H1 (cell line): ENCODE measurements around the gene CSF1. TPM values are rescaled to one million over a fixed set of nuclear protein-coding genes. Genes with fewer than 3 reads are reported as not detected.

Source experiments
- CTCF ChIA-PET: fragments of 300-600 bp; sonication (Branson Sonifier 250); formaldehyde crosslinking; loops from one replicate; lab custom pipeline; 2021; ENCODE audit not compliant: partially characterized antibody; lab: Charles Lee
- POLR2A ChIA-PET: fragments of 300-600 bp; sonication (Branson Sonifier 250); formaldehyde crosslinking; loops from one replicate; lab custom pipeline; 2021; ENCODE audit warnings: inconsistent platforms; ENCODE audit not compliant: partially characterized antibody; lab: Charles Lee
- DNase-seq, 2 experiments: peaks; one replicate each; pipeline versions ENCODE4 v3.0.0 to v3.0.0-alpha.2; 2010 to 2022; ENCODE audit warnings: low spot score in 2 of 2, low read depth in 1 of 2, mixed read lengths in 1 of 2
- FAIRE-seq: peaks from 2 replicates; lab custom pipeline; 2011; peaks lifted over from hg19 to GRCh38; lab: Jason Lieb, UNC
- H2AFZ ChIP-seq: 2 replicates; pipeline ENCODE4 v1.8.1; 2012; ENCODE audit warnings: low read length, inconsistent platforms
- H2AK5ac ChIP-seq: 2 replicates; pipeline ENCODE4 v1.6.1; 2013; ENCODE audit warnings: low read depth, low read length
- H2BK120ac ChIP-seq: replicated peaks from 2 replicates; pipeline ENCODE3; 2013; ENCODE audit warnings: low read depth, low read length, inconsistent platforms
- H2BK12ac ChIP-seq: 2 replicates; pipeline ENCODE4 v1.6.1; 2013; ENCODE audit warnings: low read depth, low read length
- H2BK15ac ChIP-seq: 2 replicates; pipeline ENCODE4 v1.6.1; 2013; ENCODE audit warnings: low read length
- H2BK20ac ChIP-seq: 2 replicates; pipeline ENCODE4 v1.6.1; 2013; ENCODE audit warnings: low read length
- H2BK5ac ChIP-seq: 2 replicates; pipeline ENCODE4 v1.6.1; 2013; ENCODE audit warnings: low read depth, low read length
- H3K14ac ChIP-seq: 2 replicates; pipeline ENCODE4 v1.6.1; 2013; ENCODE audit warnings: inconsistent platforms; ENCODE audit not compliant: insufficient read length
- H3K18ac ChIP-seq: 2 replicates; pipeline ENCODE4 v1.6.1; 2013; ENCODE audit warnings: low read length; ENCODE audit errors: extremely low read depth
- H3K23ac ChIP-seq: 2 replicates; pipeline ENCODE4 v1.6.1; 2013; ENCODE audit warnings: inconsistent platforms; ENCODE audit not compliant: insufficient read length
- H3K23me2 ChIP-seq: 2 replicates; pipeline ENCODE4 v1.6.1; 2013; ENCODE audit warnings: low read depth, low read length
- H3K27ac ChIP-seq: 2 replicates; pipeline ENCODE4 v1.6.1; 2011; ENCODE audit warnings: low read depth, low read length, inconsistent platforms
- H3K27me3 ChIP-seq, 4 experiments: replicated peaks in 1 of 4; 1 replicate in 1 of 4; 2 replicates in 3 of 4; pipeline versions ENCODE4 v1.6.1 to v1.8.1; 2011 to 2013; ENCODE audit warnings: low read length in 3 of 4, mild to moderate bottlenecking in 3 of 4, inconsistent platforms in 2 of 4, mixed read lengths in 2 of 4, moderate library complexity in 1 of 4; ENCODE audit not compliant: control insufficient read depth in 3 of 4, insufficient read depth in 3 of 4; ENCODE audit errors: extremely low read depth in 1 of 4
- H3K36me3 ChIP-seq, 4 experiments: 2 replicates each; pipeline versions ENCODE4 v1.6.1 to v1.8.1; 2011 to 2013; ENCODE audit warnings: mild to moderate bottlenecking in 4 of 4, low read length in 3 of 4, moderate library complexity in 2 of 4, control low read depth in 1 of 4, inconsistent platforms in 1 of 4; ENCODE audit not compliant: insufficient read depth in 4 of 4, control insufficient read depth in 2 of 4
- H3K4ac ChIP-seq: replicated peaks from 2 replicates; pipeline ENCODE3; 2013; ENCODE audit warnings: low read length, low read depth, mixed read lengths, inconsistent platforms; ENCODE audit not compliant: insufficient read length
- H3K4me1 ChIP-seq, 4 experiments: replicated peaks in 1 of 4; 1 replicate in 1 of 4; 2 replicates in 3 of 4; pipeline versions ENCODE4 v1.6.1 to v1.8.1; 2011 to 2013; ENCODE audit warnings: low read length in 3 of 4, inconsistent platforms in 2 of 4, mixed read lengths in 1 of 4; ENCODE audit not compliant: insufficient read depth in 4 of 4, control insufficient read depth in 3 of 4
- H3K4me2 ChIP-seq, 2 experiments: 2 replicates each; pipeline versions ENCODE4 v1.6.1 to v1.8.1; 2011 to 2013; ENCODE audit warnings: low read depth in 2 of 2, low read length in 2 of 2, control low read depth in 1 of 2, inconsistent platforms in 1 of 2, mild to moderate bottlenecking in 1 of 2; ENCODE audit not compliant: insufficient read depth in 1 of 2
- H3K4me3 ChIP-seq, 4 experiments: fragments of 200-600, 300-600 bp in 1 of 4; sonication (generic), shearing (Covaris generic), sonication (Bioruptor Twin) in 1 of 4; 2 replicates each; pipeline versions ENCODE4 v1.5.1 to v1.8.1; 2011 to 2016; ENCODE audit warnings: low read length in 4 of 4, low read depth in 3 of 4, control low read depth in 2 of 4, inconsistent platforms in 2 of 4, mild to moderate bottlenecking in 2 of 4, mixed read lengths in 1 of 4, moderate library complexity in 1 of 4; ENCODE audit not compliant: insufficient read depth in 2 of 4; ENCODE audit errors: extremely low read depth in 1 of 4
- H3K56ac ChIP-seq: replicated peaks from 2 replicates; pipeline ENCODE3; 2013; ENCODE audit warnings: low read depth, mild to moderate bottlenecking, mixed read lengths, low read length, inconsistent platforms; ENCODE audit not compliant: insufficient read length
- H3K79me1 ChIP-seq: 2 replicates; pipeline ENCODE4 v1.6.1; 2013; ENCODE audit warnings: low read depth, low read length, control low read depth
- H3K79me2 ChIP-seq, 2 experiments: 2 replicates each; pipeline versions ENCODE4 v1.6.1 to v1.8.1; 2012 to 2013; ENCODE audit warnings: low read length in 2 of 2, mild to moderate bottlenecking in 2 of 2, inconsistent platforms in 1 of 2; ENCODE audit not compliant: insufficient read depth in 2 of 2, control insufficient read depth in 1 of 2
- H3K9ac ChIP-seq, 4 experiments: replicated peaks in 1 of 4; 1 replicate in 1 of 4; 2 replicates in 3 of 4; pipeline versions ENCODE4 v1.6.1 to v1.8.1; 2011 to 2013; ENCODE audit warnings: low read depth in 3 of 4, low read length in 3 of 4, control low read depth in 2 of 4, mild to moderate bottlenecking in 2 of 4, moderate library complexity in 2 of 4, inconsistent platforms in 1 of 4; ENCODE audit errors: extremely low read depth in 1 of 4
- H3K9me3 ChIP-seq, 2 experiments: 2 replicates each; pipeline versions ENCODE4 v1.6.1 to v1.8.1; 2012 to 2013; ENCODE audit warnings: mild to moderate bottlenecking in 2 of 2, moderate library complexity in 2 of 2, control low read depth in 1 of 2, inconsistent platforms in 1 of 2, low read depth in 1 of 2, low read length in 1 of 2, mixed read lengths in 1 of 2; ENCODE audit not compliant: insufficient read depth in 2 of 2
- H4K20me1 ChIP-seq, 2 experiments: replicated peaks in 1 of 2; 2 replicates each; pipeline versions ENCODE3 to v1.8.1; 2011 to 2013; ENCODE audit warnings: inconsistent platforms in 2 of 2, low read length in 2 of 2, mild to moderate bottlenecking in 1 of 2; ENCODE audit not compliant: insufficient read depth in 2 of 2, control insufficient read depth in 1 of 2
- H4K5ac ChIP-seq: 2 replicates; pipeline ENCODE4 v1.6.1; 2013; ENCODE audit warnings: low read length, low read depth, mixed read lengths, inconsistent platforms; ENCODE audit not compliant: insufficient read length
- H4K8ac ChIP-seq: 2 replicates; pipeline ENCODE4 v1.8.0; 2013; ENCODE audit warnings: mild to moderate bottlenecking, moderate library complexity, low read length, inconsistent platforms; ENCODE audit not compliant: insufficient read depth; ENCODE audit errors: extremely low read depth
- H4K91ac ChIP-seq: replicated peaks from 2 replicates; pipeline ENCODE3; 2013; ENCODE audit warnings: low read length, mixed read lengths, inconsistent platforms; ENCODE audit not compliant: insufficient read length
- CBX5 ChIP-seq: fragments of 300-800, 300-1000 bp; sonication (generic); IDR thresholded peaks from 2 replicates; pipeline ENCODE4 v1.7.1; 2016; ENCODE audit warnings: antibody characterized with exemption, low read length, low read depth
- CTCF ChIP-seq, 3 experiments: IDR thresholded peaks; 1 replicate in 2 of 3; 2 replicates in 1 of 3; pipeline versions ENCODE4 v1.5.1 to v1.6.1; 2011; ENCODE audit warnings: low read length in 3 of 3, mild to moderate bottlenecking in 3 of 3, inconsistent platforms in 2 of 3, low read depth in 1 of 3, moderate library complexity in 1 of 3; ENCODE audit not compliant: insufficient read depth in 1 of 3; ENCODE audit errors: control extremely low read depth in 1 of 3
- EGR1 ChIP-seq: IDR thresholded peaks from 2 replicates; pipeline ENCODE4 v1.6.1; 2011; ENCODE audit warnings: low read depth, low read length, borderline replicate concordance
- KDM5A ChIP-seq: fragments of 200-600 bp; IDR thresholded peaks from 2 replicates; pipeline ENCODE4 v1.7.1; 2012; ENCODE audit warnings: mild to moderate bottlenecking, low read length, inconsistent platforms, mixed read lengths
- MAX ChIP-seq: IDR thresholded peaks from 2 replicates; pipeline ENCODE4 v1.6.1; 2012; ENCODE audit warnings: inconsistent platforms
- SAP30 ChIP-seq: fragments of 300-600 bp; sonication (generic); IDR thresholded peaks from 2 replicates; pipeline ENCODE4 v1.7.1; 2012; ENCODE audit warnings: low read length, moderate library complexity, mild to moderate bottlenecking, inconsistent platforms; ENCODE audit not compliant: insufficient read depth, insufficient replicate concordance
- WGBS, 2 experiments: shearing (Covaris generic) in 1 of 2; methylation state at CpG; one replicate each; pipeline versions ENCODE4 v1.1.6 to v1.1.7; 2013 to 2015; ENCODE audit warnings: low lambda C conversion rate in 2 of 2, mixed read lengths in 2 of 2, inconsistent platforms in 1 of 2, low coverage in 1 of 2, missing lambda C conversion rate in 1 of 2; ENCODE audit not compliant: insufficient replicate concordance in 2 of 2, insufficient coverage in 1 of 2, insufficient read length in 1 of 2; ENCODE audit errors: extremely low coverage in 1 of 2, missing lambda C conversion rate in 1 of 2; 5-methylcytosine and 5-hydroxymethylcytosine counted together
- polyA plus RNA-seq, 7 experiments: library from polyadenylated mRNA; depleted of rRNA in 3 of 7; stranded (reverse) in 5 of 7; unstranded in 2 of 7; fragments of >200 nt in 5 of 7; fragments of 200-250 nt in 2 of 7; gene quantifications; 1 replicate in 5 of 7; 2 replicates in 1 of 7; 4 replicates in 1 of 7; pipeline versions ENCODE4 v1.2.1 to v1.2.3, GENCODE V29; 2011 to 2013; ENCODE audit warnings: missing spikeins in 2 of 7, mixed read lengths in 2 of 7
- total RNA-seq: library from RNA; stranded (reverse); fragmentation: NEBNext Ultra II Directional; extraction: Animal tissue kit (Norgen Biotek cat#: 25700); gene quantifications from 2 replicates; pipeline ENCODE4 v1.2.1, GENCODE V29; 2021

The CSF1 gene
- total and polyA plus RNA-seq, 2 of the 8 experiments (the other 6 are each of a cell fraction or from before 2014, with no cell fraction given) = 3.3 to 5.4 TPM

DNA sequence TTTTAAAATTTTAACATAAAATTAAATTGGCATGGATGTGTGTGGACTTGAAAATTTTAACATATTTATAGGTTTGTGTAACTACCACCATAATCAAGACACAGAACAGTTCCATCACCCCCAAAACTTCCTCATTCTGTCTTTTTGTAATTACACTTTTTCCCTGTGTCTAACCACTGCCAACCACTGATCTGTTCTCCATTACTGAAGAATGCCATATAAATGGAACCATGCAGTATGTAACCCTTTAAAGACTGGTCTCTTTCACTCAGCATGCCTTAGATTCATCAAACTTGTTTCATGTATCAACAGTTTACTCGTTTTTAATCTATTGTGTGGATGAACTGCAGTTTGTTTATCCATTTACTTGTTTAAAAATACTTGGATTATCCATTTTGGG is 60.9 kb downstream of the CSF1 start:
- WGBS, 2 experiments = 61% methylated on average over 1 of the region's 1 CpG; no CpG with 5 or more reads in 1 of the 2 experiments
- Histone ChIP-seq H2BK120ac (no peak overlapping the region), H3K4me2 (no peak overlapping the region), H3K79me2 (no peaks in the 10 kb centered on the region), H3K79me1 (no peaks in the 10 kb centered on the region), H3K9ac (no peak overlapping the region), H4K20me1 (no peaks in the 10 kb centered on the region), H3K27me3 (no peaks in the 10 kb centered on the region), H2BK5ac (no peak overlapping the region), H3K27ac (no peak overlapping the region), H4K8ac (no peak overlapping the region), H3K36me3 (no peaks in the 10 kb centered on the region), H3K23me2 (no peaks in the 10 kb centered on the region), H3K23ac (no peak overlapping the region), H3K56ac (no peak overlapping the region), H3K18ac (no peak overlapping the region), H3K4me3 (no peak overlapping the region), H4K91ac (no peak overlapping the region), H3K9me3 (no peaks in the 10 kb centered on the region), H2BK15ac (no peak overlapping the region), H4K5ac (no peak overlapping the region), H2AK5ac (no peak overlapping the region), H3K14ac (no peak overlapping the region), H3K4ac (no peak overlapping the region), H3K4me1 (no peaks in the 10 kb centered on the region), H2AFZ (no peak overlapping the region), H2BK20ac (no peak overlapping the region)
- FAIRE-seq (no peak), DNase-seq (no peak)
- ChIA-PET CTCF (interaction anchor here (1.3 to 18.1 kb wide), 3 partner anchors 9 to 190 kb away, joined by 3 to 700 read pairs (median 23); partner anchors contain the start of gene AHCYL1), POLR2A (interaction anchor here (0.7 to 0.8 kb wide), 2 partner anchors 36 to 45 kb away, joined by 3 read pairs; no protein-coding TSS in a partner anchor)
- TF ChIP-seq CBX5 (no peak), SAP30 (no peak), CTCF (IDR thresholded peaks at IDR 0.05; ENCODE audit: control extremely low read depth in 1 of 3, insufficient read depth in 1 of 3, low read depth in 1 of 3, low read length in 3 of 3) (no peak), KDM5A (no peak), MAX (no peak), EGR1 (no peak)
- TF ChIP-seq, all 59 proteins: peak for 0
- no peak overlapping the region for H2BK12ac ChIP-seq
